Chondrocyte (in vitro differentiated cells): ENCODE data around the gene ADGRG4. TPM values are rescaled to one million over a fixed set of nuclear protein-coding genes. Genes with fewer than 3 reads are reported as not detected.

Source experiments
- DNase-seq: peaks from one replicate; pipeline ENCODE4 v3.0.0; 2021; ENCODE audit warnings: mixed read lengths, low spot score
- H3K27ac Mint-ChIP-seq: one replicate; pipeline ENCODE4 v1.8.0; 2021; ENCODE audit warnings: mild to moderate bottlenecking, moderate library complexity, mixed read lengths; ENCODE audit not compliant: unreplicated experiment
- H3K27me3 Mint-ChIP-seq: 2 replicates; pipeline ENCODE4 v1.8.0; 2021; ENCODE audit warnings: low read depth, mixed read lengths
- H3K36me3 Mint-ChIP-seq: 2 replicates; pipeline ENCODE4 v1.8.0; 2021; ENCODE audit warnings: low read depth, mixed read lengths
- H3K4me1 Mint-ChIP-seq: 2 replicates; pipeline ENCODE4 v1.8.0; 2021; ENCODE audit warnings: low read depth, mild to moderate bottlenecking, mixed read lengths
- H3K4me3 Mint-ChIP-seq: one replicate; pipeline ENCODE4 v1.8.0; 2021; ENCODE audit warnings: mild to moderate bottlenecking, moderate library complexity, mixed read lengths; ENCODE audit not compliant: unreplicated experiment
- H3K9me3 Mint-ChIP-seq: 2 replicates; pipeline ENCODE4 v1.8.0; 2021; ENCODE audit warnings: low read depth, mixed read lengths
- CTCF ChIP-seq: fragments of 200-600 bp; sonication (generic); IDR thresholded peaks from 2 replicates; pipeline ENCODE4 v1.5.0; 2021; ENCODE audit warnings: antibody characterized with exemption, mild to moderate bottlenecking, moderate library complexity
- total RNA-seq: library from RNA; stranded (reverse); gene quantifications from 3 replicates; pipeline ENCODE4 v1.2.1, GENCODE V29; 2021

Gene ADGRG4
- total RNA-seq, 1 donor from 2014 or later = 0.30 TPM

- Mint-ChIP-seq H3K4me1 (no peaks in the 10 kb centered on the region), H3K36me3 (no peaks in the 10 kb centered on the region), H3K27ac (no peak overlapping the region), H3K27me3 (peaks cover 2% of the 10 kb centered on the region), H3K9me3 (peaks cover 11% of the 10 kb centered on the region), H3K4me3 (no peak overlapping the region)
- TF ChIP-seq CTCF = no peak
- no peak for DNase-seq
Measured at GRCh38 chrX:136325377-136325776, 24.6 kb downstream of the ADGRG4 start.

- no peak overlapping the region for H3K27ac Mint-ChIP-seq
Measured at GRCh38 chrX:136328933-136329332, 28.2 kb downstream of the ADGRG4 start.

GRCh38 chrX:136336623-136337022 is 35.9 kb downstream of the ADGRG4 start:
- no peak for DNase-seq
- Mint-ChIP-seq H3K4me1 (no peaks in the 10 kb centered on the region), H3K4me3 (no peak overlapping the region), H3K27me3 (peaks cover 5% of the 10 kb centered on the region), H3K27ac (no peak overlapping the region), H3K9me3 (peaks cover 14% of the 10 kb centered on the region), H3K36me3 (no peaks in the 10 kb centered on the region)
- peak; percentile 59 for TF ChIP-seq CTCF

More at GRCh38 chrX:136328933-136329332, 28.2 kb downstream of the ADGRG4 start:
- Mint-ChIP-seq H3K4me1 (no peaks in the 10 kb centered on the region), H3K9me3 (peaks cover 8% of the 10 kb centered on the region), H3K4me3 (no peak overlapping the region), H3K27me3 (peaks cover 2% of the 10 kb centered on the region), H3K36me3 (no peaks in the 10 kb centered on the region)
- DNase-seq = no peak
- no peak for TF ChIP-seq CTCF

GRCh38 chrX:136339702-136340101 is 38.9 kb downstream of the ADGRG4 start:
- no peak overlapping the region for H3K27ac Mint-ChIP-seq
- TF ChIP-seq CTCF = no peak
- DNase-seq = no peak
- no peaks in the 10 kb centered on the region for H3K36me3 Mint-ChIP-seq
- peaks cover 9% of the 10 kb centered on the region for H3K27me3 Mint-ChIP-seq
- no peaks in the 10 kb centered on the region for H3K4me1 Mint-ChIP-seq
- H3K4me3 Mint-ChIP-seq = no peak overlapping the region
- peaks cover 18% of the 10 kb centered on the region for H3K9me3 Mint-ChIP-seq

GRCh38 chrX:136344320-136344719 is 43.6 kb downstream of the ADGRG4 start:
- TF ChIP-seq CTCF = no peak
- Mint-ChIP-seq H3K9me3 (peaks cover 18% of the 10 kb centered on the region), H3K36me3 (peaks cover 2% of the 10 kb centered on the region), H3K4me3 (no peak overlapping the region), H3K27me3 (peaks cover 10% of the 10 kb centered on the region), H3K4me1 (no peaks in the 10 kb centered on the region), H3K27ac (no peak overlapping the region)
- no peak for DNase-seq
